Fibroblast of skin of scalp (primary cell): ENCODE results near the gene TNIK.
A peak's percentile ranks its signal among the peaks of the same experiment; 100 is the strongest.

Source experiments
- DNase-seq: peaks from one replicate; pipeline ENCODE4 v3.0.0-alpha.2; 2013

Gene TNIK

GRCh38 chr3:171059978-171060377 lies 400.2 kb downstream of the TNIK start:
- no peak for DNase-seq

- no peak for DNase-seq
These were observed 401.2 kb downstream of the TNIK start for GRCh38 chr3:171058873-171059603.

- DNase-seq, result peak; percentile 60
These were observed 402.1 kb downstream of the TNIK start for GRCh38 chr3:171058058-171058457.

GRCh38 chr3:171057072-171057471 lies 403.1 kb downstream of the TNIK start:
- no peak for DNase-seq

- no peak for DNase-seq
These were observed 403.7 kb downstream of the TNIK start for GRCh38 chr3:171056528-171056927.

- DNase-seq, result peak; percentile 67
These were observed 404.6 kb downstream of the TNIK start for GRCh38 chr3:171055336-171056178.

- DNase-seq, result peak; percentile 37
These were observed 405.3 kb downstream of the TNIK start for GRCh38 chr3:171054921-171055320.

- no peak for DNase-seq
These were observed 406.0 kb downstream of the TNIK start for GRCh38 chr3:171054231-171054630.

- DNase-seq, result peak; percentile 73
These were observed 410.3 kb downstream of the TNIK start for GRCh38 chr3:171049861-171050444.

GRCh38 chr3:171046760-171047159 lies 413.4 kb downstream of the TNIK start:
- DNase-seq, result no peak

- peak; percentile 59 for DNase-seq
These were observed 415.1 kb downstream of the TNIK start for GRCh38 chr3:171044835-171045793.

GRCh38 chr3:171044384-171044783 lies 415.8 kb downstream of the TNIK start:
- no peak for DNase-seq

GRCh38 chr3:171039674-171040073 lies 420.5 kb downstream of the TNIK start:
- no peak for DNase-seq

- no peak for DNase-seq
These were observed 421.9 kb downstream of the TNIK start for GRCh38 chr3:171038342-171038741.

GRCh38 chr3:171028779-171029232 lies 431.4 kb downstream of the TNIK start:
- peak; percentile 93 for DNase-seq

GRCh38 chr3:171028025-171028778 lies 432.0 kb downstream of the TNIK start:
- peak; percentile 94 for DNase-seq

- DNase-seq, result no peak
These were observed 433.5 kb downstream of the TNIK start, which contains the start of gene SLC2A2 for GRCh38 chr3:171026597-171027293. Gene SLC2A2 (minus strand): TSS chr3:171026720. CDS start chr3:171026670, 50 bp downstream.

- DNase-seq, result no peak
These were observed 436.6 kb downstream of the TNIK start for GRCh38 chr3:171023566-171023965.

GRCh38 chr3:171021377-171021776 lies 438.8 kb downstream of the TNIK start:
- no peak for DNase-seq

GRCh38 chr3:171018156-171018935 lies 441.9 kb downstream of the TNIK start:
- DNase-seq, result peak; percentile 44
